IMR-90 (cell line): ENCODE measurements around the gene CD81. TPM values are rescaled to one million over a fixed set of nuclear protein-coding genes. Genes with fewer than 3 reads are reported as not detected.
A peak's percentile ranks its signal among the peaks of the same experiment; 100 is the strongest.

ENCODE experiments used
- ATAC-seq: fragments of 200-7000 bp; cut with Tn5 transposase; 2 replicates; pipeline ENCODE4 v1.9.1; 2020; ENCODE audit warnings: low read depth, mild to moderate bottlenecking, moderate library complexity
- BruUV-seq: library from RNA; stranded (reverse); fragments of 400-500 nt; replicated peaks from 2 replicates; lab custom pipeline; 2021; lab: Mats Ljungman, UMichigan
- CTCF ChIA-PET: fragments of 300-600 bp; formaldehyde crosslinking; extraction: SDS; loops from one replicate; lab custom pipeline; 2021; ENCODE audit warnings: antibody characterized with exemption; lab: Yijun Ruan, JAX
- POLR2A ChIA-PET: fragments of 300-600 bp; sonication (Branson Sonifier 250); formaldehyde crosslinking; loops from one replicate; lab custom pipeline; 2022; ENCODE audit warnings: antibody characterized with exemption; ENCODE audit not compliant: unreplicated experiment; lab: Charles Lee
- DNase-seq: peaks from one replicate; pipeline ENCODE4 v3.0.0; 2013
- H2AFZ ChIP-seq: replicated peaks from 2 replicates; pipeline ENCODE3; 2013; ENCODE audit warnings: low read length, mild to moderate bottlenecking; ENCODE audit not compliant: poor library complexity
- H2AK5ac ChIP-seq: 2 replicates; pipeline ENCODE4 v1.6.1; 2013; ENCODE audit warnings: low read depth, low read length, inconsistent platforms
- H2AK9ac ChIP-seq: replicated peaks from 2 replicates; pipeline ENCODE3; 2013; ENCODE audit warnings: mild to moderate bottlenecking, low read depth, low read length, moderate library complexity; ENCODE audit not compliant: poor library complexity
- H2BK120ac ChIP-seq: 2 replicates; pipeline ENCODE4 v1.6.1; 2013; ENCODE audit warnings: low read depth, low read length, inconsistent platforms
- H2BK15ac ChIP-seq: 3 replicates; pipeline ENCODE4 v1.6.1; 2013; ENCODE audit warnings: low read depth, low read length, inconsistent platforms
- H2BK20ac ChIP-seq: 2 replicates; pipeline ENCODE4 v1.6.1; 2013; ENCODE audit warnings: low read depth, mild to moderate bottlenecking, inconsistent platforms, low read length, moderate library complexity
- H2BK5ac ChIP-seq: 2 replicates; pipeline ENCODE4 v1.6.1; 2013; ENCODE audit warnings: mild to moderate bottlenecking, low read depth, low read length, inconsistent platforms; ENCODE audit not compliant: poor library complexity, severe bottlenecking
- H3K14ac ChIP-seq: replicated peaks from 2 replicates; pipeline ENCODE4 v1.6.1; 2013; ENCODE audit warnings: low read depth, low read length, inconsistent platforms
- H3K18ac ChIP-seq: 2 replicates; pipeline ENCODE4 v1.6.1; 2013; ENCODE audit warnings: low read depth, low read length, control low read depth
- H3K23ac ChIP-seq: 2 replicates; pipeline ENCODE4 v1.6.1; 2013; ENCODE audit warnings: low read depth, low read length, inconsistent platforms
- H3K27ac ChIP-seq: 2 replicates; pipeline ENCODE4 v1.5.1; 2013; ENCODE audit warnings: mild to moderate bottlenecking, control low read depth, low read length; ENCODE audit not compliant: insufficient read depth
- H3K27me3 ChIP-seq: 2 replicates; pipeline ENCODE4 v1.6.1; 2013; ENCODE audit warnings: low read length; ENCODE audit not compliant: control insufficient read depth, insufficient read depth
- H3K36me3 ChIP-seq: 2 replicates; pipeline ENCODE4 v1.6.1; 2013; ENCODE audit warnings: low read length, mixed read lengths; ENCODE audit not compliant: control insufficient read depth, insufficient read depth
- H3K4ac ChIP-seq: 2 replicates; pipeline ENCODE4 v1.6.1; 2013; ENCODE audit warnings: low read depth, low read length, inconsistent platforms
- H3K4me1 ChIP-seq: 2 replicates; pipeline ENCODE4 v1.6.1; 2013; ENCODE audit warnings: low read length, mixed read lengths; ENCODE audit not compliant: control insufficient read depth, insufficient read depth
- H3K4me2 ChIP-seq: 2 replicates; pipeline ENCODE4 v1.6.1; 2013; ENCODE audit warnings: low read depth, mild to moderate bottlenecking, control low read depth, low read length, moderate library complexity
- H3K4me3 ChIP-seq: 2 replicates; pipeline ENCODE4 v1.5.1; 2013; ENCODE audit warnings: low read depth, mild to moderate bottlenecking, control low read depth, low read length, moderate library complexity; ENCODE audit not compliant: insufficient read depth
- H3K56ac ChIP-seq: 2 replicates; pipeline ENCODE4 v1.6.1; 2013; ENCODE audit warnings: low read length, inconsistent platforms; ENCODE audit not compliant: insufficient read depth; ENCODE audit errors: extremely low read depth
- H3K79me1 ChIP-seq, 2 experiments: 2 replicates each; pipeline ENCODE4 v1.6.1; 2013; ENCODE audit warnings: low read length in 2 of 2, inconsistent platforms in 1 of 2, low read depth in 1 of 2
- H3K9ac ChIP-seq: 2 replicates; pipeline ENCODE4 v1.6.1; 2013; ENCODE audit warnings: low read depth, low read length, control low read depth
- H3K9me1 ChIP-seq: 2 replicates; pipeline ENCODE4 v1.6.1; 2013; ENCODE audit warnings: low read length, inconsistent platforms; ENCODE audit not compliant: insufficient read depth
- H3K9me3 ChIP-seq: 2 replicates; pipeline ENCODE4 v1.6.1; 2013; ENCODE audit warnings: low read length; ENCODE audit not compliant: control insufficient read depth, insufficient read depth
- H4K20me1 ChIP-seq: 2 replicates; pipeline ENCODE4 v1.6.1; 2013; ENCODE audit warnings: low read length, inconsistent platforms; ENCODE audit not compliant: insufficient read depth
- H4K5ac ChIP-seq: 2 replicates; pipeline ENCODE4 v1.6.1; 2013; ENCODE audit warnings: mild to moderate bottlenecking, low read depth, low read length, control low read depth
- H4K8ac ChIP-seq, 2 experiments: 2 replicates each; pipeline ENCODE4 v1.6.1; 2013; ENCODE audit warnings: low read depth in 2 of 2, low read length in 2 of 2, control low read depth in 1 of 2, inconsistent platforms in 1 of 2
- H4K91ac ChIP-seq: 2 replicates; pipeline ENCODE4 v1.6.1; 2013; ENCODE audit warnings: low read depth, low read length, inconsistent platforms; ENCODE audit not compliant: insufficient read depth
- BHLHE40 ChIP-seq: fragments of 150-350 bp; IDR thresholded peaks from 2 replicates; pipeline ENCODE4 v1.6.1; 2016; ENCODE audit warnings: mild to moderate bottlenecking, low read depth, low read length
- CEBPB ChIP-seq: IDR thresholded peaks from 2 replicates; pipeline ENCODE4 v1.6.1; 2012; ENCODE audit warnings: low read depth, low read length, improper control_type of control experiment
- ELK1 ChIP-seq: fragments of 150-350 bp; IDR thresholded peaks from 2 replicates; pipeline ENCODE4 v1.6.1; 2016; ENCODE audit warnings: low read depth, mild to moderate bottlenecking, low read length, moderate library complexity, borderline replicate concordance
- MAFK ChIP-seq: IDR thresholded peaks from 2 replicates; pipeline ENCODE4 v1.6.1; 2012; ENCODE audit warnings: low read depth, low read length, improper control_type of control experiment
- MAZ ChIP-seq: IDR thresholded peaks from 2 replicates; pipeline ENCODE4 v1.6.1; 2012; ENCODE audit warnings: low read depth, mild to moderate bottlenecking, low read length, improper control_type of control experiment, moderate library complexity, borderline replicate concordance
- NFE2L2 ChIP-seq: fragments of 150-350 bp; IDR thresholded peaks from 2 replicates; pipeline ENCODE4 v1.6.1; 2016; ENCODE audit warnings: low read depth, mild to moderate bottlenecking, low read length
- POLR2A ChIP-seq: IDR thresholded peaks from 2 replicates; pipeline ENCODE4 v1.6.1; 2012; ENCODE audit warnings: mild to moderate bottlenecking, low read depth, low read length
- RAD21 ChIP-seq: IDR thresholded peaks from 2 replicates; pipeline ENCODE4 v1.6.1; 2012; ENCODE audit warnings: low read length, improper control_type of control experiment
- RCOR1 ChIP-seq: IDR thresholded peaks from 2 replicates; pipeline ENCODE4 v1.6.1; 2012; ENCODE audit warnings: mild to moderate bottlenecking, low read length, improper control_type of control experiment; ENCODE audit not compliant: insufficient replicate concordance
- RFX5 ChIP-seq: IDR thresholded peaks from 2 replicates; pipeline ENCODE4 v1.8.0; 2012; ENCODE audit warnings: low read depth, mild to moderate bottlenecking, low read length, moderate library complexity
- SMC3 ChIP-seq: fragments of 150-350 bp; IDR thresholded peaks from 2 replicates; pipeline ENCODE4 v1.6.1; 2016; ENCODE audit warnings: low read depth, mild to moderate bottlenecking, antibody characterized with exemption, low read length, moderate library complexity
- WGBS, 2 experiments: methylation state at CpG; one replicate each; pipeline versions ENCODE4 v1.1.5 to v1.1.7; 2013; ENCODE audit warnings: missing lambda C conversion rate in 2 of 2; ENCODE audit not compliant: insufficient read length in 1 of 2; ENCODE audit errors: extremely low coverage in 2 of 2; 5-methylcytosine and 5-hydroxymethylcytosine counted together
- dilution Hi-C: fragments of 300-500 bp; cut with HindIII; formaldehyde crosslinking; loops from one replicate; pipeline ENCODE4 v1.14.3; 2018; ENCODE audit warnings: low sequenced_read_pairs; ENCODE audit not compliant: unreplicated experiment
- in situ Hi-C: fragments of 300-500 bp; cut with MboI; formaldehyde crosslinking; loops from 3 replicates; pipeline ENCODE4 v1.14.3; 2019; ENCODE audit warnings: low sequenced_read_pairs, inconsistent platforms, mixed read lengths
- intact Hi-C: fragments of 100-400 bp; cut with micrococcal nuclease; formaldehyde crosslinking; loops from 2 replicates; pipeline ENCODE4 v1.10.0; 2022
- polyA plus RNA-seq, 3 experiments: library from polyadenylated mRNA; depleted of rRNA; stranded (reverse); fragments of >200 nt; gene quantifications; 2 replicates each; pipeline ENCODE4 v1.2.3, GENCODE V29; 2012; ENCODE audit warnings: low replicate concordance in 1 of 3
- total RNA-seq: library from RNA; depleted of rRNA; stranded (reverse); fragments of >200 nt; gene quantifications from 2 replicates; pipeline ENCODE4 v1.2.3, GENCODE V29; 2012

Gene CD81
- total and polyA plus RNA-seq, 2 of the 4 experiments (the other 2 are of a cell fraction): 159 to 689 TPM

- H3K9ac ChIP-seq: no peak overlapping the region
- in situ Hi-C loops: no loop called here
- no peak overlapping the region for H3K4me2 ChIP-seq
Observed at GRCh38 chr11:2381494-2382128, 4.5 kb downstream of the CD81 start.

More at GRCh38 chr11:2381494-2382128, 4.5 kb downstream of the CD81 start:
- Histone ChIP-seq H4K8ac (no peak overlapping the region), H3K36me3 (peaks cover 14% of the 10 kb centered on the region; the same call in 1 of the 2 replicates), H3K14ac (no peak overlapping the region), H3K4me3 (no peak overlapping the region), H3K27ac (no peak overlapping the region), H2BK15ac (no peak overlapping the region), H3K79me1 (peaks cover 0 to 72% of the 10 kb centered on the region in 2 experiments; a peak in 2 of 4 replicates), H4K5ac (no peak overlapping the region), H2AFZ (no peak overlapping the region), H4K20me1 (peaks cover 89% of the 10 kb centered on the region), H2BK120ac (no peak overlapping the region), H3K4me1 (peaks cover 40% of the 10 kb centered on the region), H2AK9ac (peak overlapping the region; percentile 72), H3K56ac (no peak overlapping the region), H3K4ac (no peak overlapping the region), H2BK5ac (no peak overlapping the region), H4K91ac (no peak overlapping the region), H3K9me1 (peaks cover 13% of the 10 kb centered on the region; the same call in 1 of the 2 replicates), H3K23ac (no peak overlapping the region), H2BK20ac (no peak overlapping the region), H3K27me3 (no peaks in the 10 kb centered on the region), H3K9me3 (no peaks in the 10 kb centered on the region), H2AK5ac (no peak overlapping the region), H3K18ac (no peak overlapping the region)
- TF ChIP-seq BHLHE40: no peak
- TF ChIP-seq RAD21: no peak
- TF ChIP-seq SMC3: no peak
- no peak for TF ChIP-seq MAFK
- no peak for TF ChIP-seq NFE2L2
- TF ChIP-seq CEBPB: no peak
- TF ChIP-seq MAZ: no peak
- no peak for TF ChIP-seq POLR2A
- TF ChIP-seq RCOR1: no peak
- TF ChIP-seq RFX5: no peak
- TF ChIP-seq ELK1: no peak
- intact Hi-C loops: no loop called here
- CTCF ChIA-PET: no interaction called here
- 100% methylated on average over 1 of the region's 11 CpGs; no CpG with 5 or more reads in 1 of the 2 experiments for WGBS, 2 experiments
- ATAC-seq: no peak
- no TSS peak for BruUV-seq
- no peak for DNase-seq
- POLR2A ChIA-PET: no interaction called here
- dilution Hi-C loops: no loop called here
